ENCODE results near the gene AREG.

DNA sequence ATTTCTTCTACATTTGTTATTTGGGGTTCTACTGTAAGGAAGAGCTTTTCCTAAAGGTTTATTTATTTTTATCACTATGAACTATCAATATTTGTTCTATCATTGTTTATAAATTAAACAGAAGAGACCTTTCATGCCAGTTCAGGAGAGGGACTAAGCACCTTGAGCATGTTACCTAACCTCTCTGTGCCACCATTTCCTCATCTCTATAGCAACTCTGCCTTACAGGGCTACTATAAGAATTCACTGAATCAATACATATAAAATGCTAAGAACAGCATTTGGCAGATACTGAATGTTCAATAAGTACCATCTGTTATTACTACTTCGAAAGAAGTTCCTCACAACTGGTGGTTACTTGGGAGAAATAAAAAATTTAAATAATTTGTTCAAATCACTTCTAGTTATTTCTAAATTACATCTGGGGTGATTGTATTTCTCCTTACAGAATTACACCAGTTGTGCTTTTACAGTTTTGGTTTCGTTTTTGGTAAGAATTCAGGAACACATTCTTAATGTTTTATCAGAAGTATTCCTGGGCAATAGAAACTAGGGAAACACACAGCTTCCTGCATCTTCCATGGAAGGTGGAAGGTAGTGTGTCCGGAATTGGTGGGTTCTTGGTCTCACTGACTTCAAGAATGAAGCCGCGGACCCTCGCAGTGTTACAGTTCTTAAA is 47.0 kb upstream of the AREG start:
- no peak for TF ChIP-seq POLR2A (IDR thresholded peaks at IDR 0.05)
- TF ChIP-seq, protein P1, sequence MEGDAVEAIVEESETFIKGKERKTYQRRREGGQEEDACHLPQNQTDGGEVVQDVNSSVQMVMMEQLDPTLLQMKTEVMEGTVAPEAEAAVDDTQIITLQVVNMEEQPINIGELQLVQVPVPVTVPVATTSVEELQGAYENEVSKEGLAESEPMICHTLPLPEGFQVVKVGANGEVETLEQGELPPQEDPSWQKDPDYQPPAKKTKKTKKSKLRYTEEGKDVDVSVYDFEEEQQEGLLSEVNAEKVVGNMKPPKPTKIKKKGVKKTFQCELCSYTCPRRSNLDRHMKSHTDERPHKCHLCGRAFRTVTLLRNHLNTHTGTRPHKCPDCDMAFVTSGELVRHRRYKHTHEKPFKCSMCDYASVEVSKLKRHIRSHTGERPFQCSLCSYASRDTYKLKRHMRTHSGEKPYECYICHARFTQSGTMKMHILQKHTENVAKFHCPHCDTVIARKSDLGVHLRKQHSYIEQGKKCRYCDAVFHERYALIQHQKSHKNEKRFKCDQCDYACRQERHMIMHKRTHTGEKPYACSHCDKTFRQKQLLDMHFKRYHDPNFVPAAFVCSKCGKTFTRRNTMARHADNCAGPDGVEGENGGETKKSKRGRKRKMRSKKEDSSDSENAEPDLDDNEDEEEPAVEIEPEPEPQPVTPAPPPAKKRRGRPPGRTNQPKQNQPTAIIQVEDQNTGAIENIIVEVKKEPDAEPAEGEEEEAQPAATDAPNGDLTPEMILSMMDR (IDR thresholded peaks at IDR 0.05): no peak
